Measurements from ENCODE around the gene MYLK.

Gene MYLK

GRCh38 chr3:123638936-123639689, 245.0 kb downstream of the MYLK start:
- Histone ChIP-seq H3K4me3 (no peak overlapping the region), H3K9ac (ENCODE audit: insufficient read length) (no peak overlapping the region), H3K9me3 (ENCODE audit: low read depth, low read length) (no peaks in the 10 kb centered on the region), H3K27ac (no peak overlapping the region), H3K36me3 (ENCODE audit: insufficient read depth, low read length) (no peaks in the 10 kb centered on the region)
- TF ChIP-seq EZH2 (IDR thresholded peaks at IDR 0.05) (no peak), FOXP2 (optimal IDR thresholded peaks at IDR 0.05; ENCODE audit: control extremely low read depth, extremely low read length, insufficient read depth) (no peak), POLR2AphosphoS5 (IDR thresholded peaks at IDR 0.05; ENCODE audit: borderline replicate concordance, low read depth, low read length) (no peak)
- DNase-seq (ENCODE audit: low read depth, low spot score): no peak

- Histone ChIP-seq H3K9me3 (ENCODE audit: low read depth, low read length) (no peaks in the 10 kb centered on the region), H3K4me3 (no peak overlapping the region), H3K9ac (ENCODE audit: insufficient read length) (no peak overlapping the region), H3K36me3 (ENCODE audit: insufficient read depth, low read length) (no peaks in the 10 kb centered on the region), H3K27ac (no peak overlapping the region)
- no peak for DNase-seq (ENCODE audit: low read depth, low spot score)
- TF ChIP-seq EZH2 (IDR thresholded peaks at IDR 0.05) (no peak), POLR2AphosphoS5 (IDR thresholded peaks at IDR 0.05; ENCODE audit: borderline replicate concordance, low read depth, low read length) (no peak), FOXP2 (optimal IDR thresholded peaks at IDR 0.05; ENCODE audit: control extremely low read depth, extremely low read length, insufficient read depth) (no peak)
These were observed 246.3 kb downstream of the MYLK start for GRCh38 chr3:123637841-123638240.

GRCh38 chr3:123637131-123637530, 247.0 kb downstream of the MYLK start:
- TF ChIP-seq POLR2AphosphoS5 (IDR thresholded peaks at IDR 0.05; ENCODE audit: borderline replicate concordance, low read depth, low read length): no peak
- TF ChIP-seq FOXP2 (optimal IDR thresholded peaks at IDR 0.05; ENCODE audit: control extremely low read depth, extremely low read length, insufficient read depth): no peak
- TF ChIP-seq EZH2 (IDR thresholded peaks at IDR 0.05): no peak
- DNase-seq (ENCODE audit: low read depth, low spot score): no peak
- Histone ChIP-seq H3K9ac (ENCODE audit: insufficient read length) (no peak overlapping the region), H3K4me3 (no peak overlapping the region), H3K36me3 (ENCODE audit: insufficient read depth, low read length) (no peaks in the 10 kb centered on the region), H3K27ac (no peak overlapping the region), H3K9me3 (ENCODE audit: low read depth, low read length) (no peaks in the 10 kb centered on the region)

- Histone ChIP-seq H3K4me3 (no peak overlapping the region), H3K36me3 (ENCODE audit: insufficient read depth, low read length) (no peaks in the 10 kb centered on the region), H3K9me3 (ENCODE audit: low read depth, low read length) (no peaks in the 10 kb centered on the region), H3K9ac (ENCODE audit: insufficient read length) (no peak overlapping the region), H3K27ac (no peak overlapping the region)
- no peak for TF ChIP-seq EZH2 (IDR thresholded peaks at IDR 0.05)
- TF ChIP-seq POLR2AphosphoS5 (IDR thresholded peaks at IDR 0.05; ENCODE audit: borderline replicate concordance, low read depth, low read length): no peak
- DNase-seq (ENCODE audit: low read depth, low spot score): no peak
These were observed 247.7 kb downstream of the MYLK start for GRCh38 chr3:123636431-123636841.

GRCh38 chr3:123635717-123636116, 248.4 kb downstream of the MYLK start:
- Histone ChIP-seq H3K9ac (ENCODE audit: insufficient read length) (no peak overlapping the region), H3K4me3 (no peak overlapping the region), H3K36me3 (ENCODE audit: insufficient read depth, low read length) (no peaks in the 10 kb centered on the region), H3K9me3 (ENCODE audit: low read depth, low read length) (no peaks in the 10 kb centered on the region), H3K27ac (no peak overlapping the region)
- no peak for DNase-seq (ENCODE audit: low read depth, low spot score)
- no peak for TF ChIP-seq POLR2AphosphoS5 (IDR thresholded peaks at IDR 0.05; ENCODE audit: borderline replicate concordance, low read depth, low read length)

GRCh38 chr3:123635217-123635616, 248.9 kb downstream of the MYLK start:
- no peak overlapping the region for H3K4me3 ChIP-seq
- no peak for DNase-seq (ENCODE audit: low read depth, low spot score)
- H3K9ac ChIP-seq (ENCODE audit: insufficient read length): no peak overlapping the region
- TF ChIP-seq FOXP2 (optimal IDR thresholded peaks at IDR 0.05; ENCODE audit: control extremely low read depth, extremely low read length, insufficient read depth): no peak
- no peak for TF ChIP-seq POLR2AphosphoS5 (IDR thresholded peaks at IDR 0.05; ENCODE audit: borderline replicate concordance, low read depth, low read length)
- no peak for TF ChIP-seq EZH2 (IDR thresholded peaks at IDR 0.05)
- no peak overlapping the region for H3K27ac ChIP-seq
- H3K36me3 ChIP-seq (ENCODE audit: insufficient read depth, low read length): no peaks in the 10 kb centered on the region
- H3K9me3 ChIP-seq (ENCODE audit: low read depth, low read length): no peaks in the 10 kb centered on the region

GRCh38 chr3:123634149-123635051, 249.7 kb downstream of the MYLK start:
- no peak overlapping the region for H3K9ac ChIP-seq (ENCODE audit: insufficient read length)
- H3K9me3 ChIP-seq (ENCODE audit: low read depth, low read length): no peaks in the 10 kb centered on the region
- H3K27ac ChIP-seq: no peak overlapping the region
- no peak for DNase-seq (ENCODE audit: low read depth, low spot score)
- TF ChIP-seq POLR2AphosphoS5 (IDR thresholded peaks at IDR 0.05; ENCODE audit: borderline replicate concordance, low read depth, low read length): no peak
- TF ChIP-seq FOXP2 (optimal IDR thresholded peaks at IDR 0.05; ENCODE audit: control extremely low read depth, extremely low read length, insufficient read depth): no peak
- TF ChIP-seq EZH2 (IDR thresholded peaks at IDR 0.05): no peak
- H3K4me3 ChIP-seq: no peak overlapping the region
- no peaks in the 10 kb centered on the region for H3K36me3 ChIP-seq (ENCODE audit: insufficient read depth, low read length)

GRCh38 chr3:123633530-123633929, 250.6 kb downstream of the MYLK start:
- Histone ChIP-seq H3K9me3 (ENCODE audit: low read depth, low read length) (no peaks in the 10 kb centered on the region), H3K9ac (ENCODE audit: insufficient read length) (no peak overlapping the region), H3K27ac (no peak overlapping the region), H3K36me3 (ENCODE audit: insufficient read depth, low read length) (no peaks in the 10 kb centered on the region), H3K4me3 (no peak overlapping the region)
- TF ChIP-seq FOXP2 (optimal IDR thresholded peaks at IDR 0.05; ENCODE audit: control extremely low read depth, extremely low read length, insufficient read depth) (no peak), POLR2AphosphoS5 (IDR thresholded peaks at IDR 0.05; ENCODE audit: borderline replicate concordance, low read depth, low read length) (no peak), EZH2 (IDR thresholded peaks at IDR 0.05) (no peak)
- DNase-seq (ENCODE audit: low read depth, low spot score): no peak

All from SK-N-MC (cell line).